Effector CD8-positive, alpha-beta T cell (primary cell): ENCODE data around the gene ZNF560.
"Not testable (repeated sequence)": the region's sequence is repeated elsewhere in the genome, so short reads cannot be mapped to it uniquely, and the experiment has no call there.

Source experiments
- DNase-seq: peaks from one replicate; lab custom pipeline; 2025; lab: John Stamatoyannopoulos, UW
- total RNA-seq, 4 experiments: gene quantifications; one replicate each; lab custom pipeline; 2026; lab: John Stamatoyannopoulos, UW

ZNF560 gene
- total RNA-seq: 0 to 0.09 (median 0) reads per million in 4 experiments

- DNase-seq: no peak
Measured at GRCh38 chr19:9498183-9498902, at the start of gene ZNF560. ZNF560 (minus strand) TSS chr19:9498616; CDS start chr19:9475313, 23,303 bp downstream.

DNA sequence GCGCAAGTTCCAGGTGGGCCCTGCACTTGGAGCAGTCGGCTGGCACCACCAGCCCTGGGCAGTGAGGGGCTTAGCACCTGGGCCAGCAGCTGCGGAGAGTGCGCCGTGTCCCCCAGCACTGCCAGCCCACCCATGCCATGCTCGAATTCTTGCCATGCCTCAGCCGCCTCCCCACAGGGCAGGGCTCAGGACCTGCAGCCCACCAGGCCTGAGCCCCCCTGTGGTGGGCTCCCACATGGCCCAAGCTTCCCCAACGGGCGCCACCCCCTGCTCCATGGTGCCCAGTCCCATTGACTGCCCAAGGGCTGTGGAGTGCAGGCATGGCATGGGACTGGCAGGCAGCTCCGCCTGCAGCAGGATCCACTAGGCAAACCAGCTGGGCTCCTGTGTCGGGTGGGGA is 49.5 kb upstream of the ZNF560 start:
- DNase-seq: no peak

DNA sequence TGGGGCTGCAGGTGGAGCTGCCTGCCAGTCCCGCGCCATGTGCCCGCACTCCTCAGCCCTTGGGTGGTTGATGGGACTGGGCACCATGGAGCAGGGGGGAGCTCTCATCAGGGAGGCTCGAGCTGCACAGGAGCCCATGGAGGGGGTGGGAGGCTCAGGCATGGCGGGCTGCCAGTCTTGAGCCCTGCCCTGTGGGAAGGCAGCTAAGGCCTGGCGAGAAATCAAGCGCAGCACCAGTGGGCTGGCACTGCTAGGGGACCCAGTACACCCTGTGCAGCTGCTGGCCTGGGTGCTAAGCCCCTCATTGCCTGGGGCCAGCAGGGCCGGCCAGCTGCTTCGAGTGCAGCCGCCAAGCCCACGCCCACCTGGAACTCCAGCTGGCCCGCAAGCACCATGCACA is 42.9 kb upstream of the ZNF560 start:
- not testable (repeated sequence) for DNase-seq

DNA sequence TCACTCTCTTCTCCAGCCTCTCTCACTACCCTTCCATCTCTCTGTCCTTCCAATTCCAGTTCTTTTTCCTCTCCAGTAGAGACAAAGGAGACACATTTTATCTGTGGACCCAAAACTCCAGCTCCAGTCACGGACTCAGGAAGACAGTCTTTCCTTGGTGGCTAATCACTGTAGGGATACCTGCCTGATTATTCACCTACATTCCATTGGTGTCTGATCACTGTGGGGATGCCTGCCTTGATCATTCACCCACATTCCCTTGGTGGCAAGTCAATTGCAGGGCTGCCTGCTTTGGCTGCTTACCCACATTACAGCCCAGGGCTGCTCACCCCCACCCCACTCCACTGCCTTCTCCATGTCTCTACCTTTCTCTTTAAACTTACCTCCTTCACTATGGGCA is 41.5 kb upstream of the ZNF560 start:
- not testable (repeated sequence) for DNase-seq

DNA sequence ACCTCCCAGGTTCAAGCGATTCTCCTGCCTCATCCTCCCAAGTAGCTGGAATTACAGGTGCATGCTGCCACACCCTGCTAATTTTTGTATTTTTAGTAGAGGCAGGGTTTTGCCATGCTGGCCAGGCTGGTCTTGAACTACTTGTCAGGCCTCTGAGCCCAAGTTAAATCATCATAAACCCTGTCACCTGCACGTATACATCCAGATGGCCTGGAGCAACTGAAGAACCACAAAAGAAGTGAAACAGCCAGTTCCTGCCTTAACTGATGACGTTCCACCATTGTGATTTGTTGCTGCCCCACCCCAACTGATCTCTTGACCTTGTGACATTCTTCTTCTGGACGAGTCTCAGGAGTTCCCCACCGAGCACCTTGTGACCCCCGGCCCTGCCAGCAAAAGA is 40.8 kb upstream of the ZNF560 start:
- not testable (repeated sequence) for DNase-seq

GRCh38 chr19:9538183-9539058 is 40.0 kb upstream of the ZNF560 start, which contains the start of gene ZNF426:
ZNF426 (minus strand) TSS chr19:9538645; CDS start chr19:9536232, 2,413 bp downstream.
- DNase-seq: peak; percentile 58

DNA sequence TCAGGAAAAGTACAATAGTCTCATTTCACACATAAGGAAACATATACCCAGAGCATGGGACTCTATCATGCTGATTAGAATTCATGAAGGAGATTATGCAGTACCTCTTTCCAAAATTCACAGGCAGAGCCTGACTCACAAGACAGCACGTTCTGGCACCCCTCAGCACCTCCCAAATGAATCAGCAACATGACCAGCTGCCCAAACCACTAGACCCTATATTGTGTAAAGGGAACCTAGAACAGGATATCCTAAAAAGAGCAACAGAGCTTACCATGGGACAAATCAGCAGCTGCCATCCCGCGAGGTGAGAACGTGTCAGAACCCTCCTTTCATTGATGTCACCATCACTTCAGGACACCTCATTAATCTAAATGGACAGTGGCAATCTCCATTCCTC is 37.5 kb upstream of the ZNF560 start:
- DNase-seq: no peak

DNA sequence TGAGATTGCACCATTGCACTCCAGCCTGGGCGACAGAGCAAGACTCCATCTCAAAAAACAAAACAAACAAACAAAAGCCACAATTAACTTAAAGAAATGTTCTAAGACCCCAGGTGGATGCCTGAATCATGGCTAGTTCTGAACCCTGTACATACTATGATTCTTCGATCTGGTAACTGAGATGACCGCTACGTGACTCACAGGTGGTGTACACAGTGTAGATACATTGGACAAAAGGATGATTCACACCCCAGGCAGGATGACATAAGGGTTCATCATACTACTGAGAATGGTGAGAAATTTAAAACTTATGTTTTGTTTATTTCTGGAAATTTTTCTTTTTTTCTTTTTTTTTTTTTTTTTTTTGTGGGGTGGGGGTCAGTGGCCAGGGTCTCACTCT is 33.5 kb upstream of the ZNF560 start:
- DNase-seq: no peak

DNA sequence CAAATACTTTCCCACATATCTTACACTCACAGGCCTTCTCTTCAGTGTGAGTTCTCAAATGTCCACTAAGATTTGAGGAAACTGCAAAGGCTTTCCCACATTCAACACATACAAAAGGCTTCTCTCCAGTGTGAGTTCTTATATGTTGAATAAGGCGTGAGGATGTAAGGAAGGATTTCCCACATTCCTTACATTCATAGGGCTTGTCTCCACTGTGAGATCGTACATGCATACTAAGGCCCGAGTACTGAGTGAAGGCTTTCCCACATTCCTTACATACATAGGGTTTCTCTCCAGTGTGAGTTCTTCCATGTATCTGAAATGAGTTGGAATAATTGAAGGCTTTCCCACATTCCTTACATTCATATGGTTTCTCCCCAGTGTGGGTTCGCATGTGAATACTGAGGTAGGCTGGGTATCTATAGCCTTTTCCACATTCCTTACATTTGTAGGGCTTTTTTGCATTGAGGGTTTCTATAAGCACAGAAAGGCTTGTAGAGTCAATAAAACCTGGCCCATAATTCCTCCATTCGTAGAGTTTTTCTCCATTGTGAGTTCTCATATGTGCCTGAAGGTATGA is 30.4 kb upstream of the ZNF560 start:
- no peak for DNase-seq

DNA sequence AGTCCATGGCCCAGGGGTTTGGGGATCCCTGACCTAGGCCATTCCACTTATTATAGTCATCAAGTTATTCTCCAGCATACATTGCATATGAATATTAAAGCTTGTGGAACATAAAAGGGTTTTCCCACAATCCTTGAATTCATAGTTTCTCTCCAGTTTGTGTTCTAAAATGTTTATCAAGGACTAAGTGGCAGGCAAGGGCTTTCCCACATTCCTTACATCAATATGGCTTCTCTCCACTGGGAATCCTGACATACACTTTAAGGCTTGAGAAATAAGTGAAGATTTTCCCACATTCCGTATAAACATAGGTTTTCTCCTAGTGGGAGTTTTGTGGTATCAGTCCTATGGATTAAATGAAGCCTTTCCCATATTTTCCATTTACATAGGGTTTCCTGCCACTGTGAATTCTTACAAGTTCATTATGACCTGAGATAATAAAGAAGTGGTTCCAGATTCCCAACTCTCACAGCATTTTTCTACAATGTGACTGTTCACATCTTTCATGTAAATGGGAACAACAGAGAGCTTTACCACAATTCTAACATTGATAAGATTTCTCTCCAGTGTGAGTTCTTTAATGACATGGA is 25.6 kb upstream of the ZNF560 start:
- no peak for DNase-seq

DNA sequence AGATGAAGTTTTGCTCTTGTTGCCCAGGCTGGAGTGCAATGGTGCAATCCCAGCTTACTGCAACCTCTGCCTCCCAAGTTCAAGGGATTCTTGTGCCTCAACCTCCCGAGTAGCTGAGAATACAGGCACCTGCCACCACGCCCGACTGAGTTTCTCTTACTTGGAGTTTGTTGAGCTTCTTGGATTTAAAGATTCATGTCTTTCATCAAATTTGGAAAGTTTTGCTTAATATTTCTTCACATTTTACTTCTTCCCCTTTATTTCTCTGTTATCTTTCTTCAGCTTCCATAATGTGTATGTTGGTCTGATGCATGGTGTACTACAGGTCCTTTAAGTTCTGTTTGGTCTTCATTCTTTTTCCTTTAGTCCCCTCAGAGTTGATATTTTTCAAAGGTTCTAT is 8.9 kb upstream of the ZNF560 start:
- DNase-seq: no peak

GRCh38 chr19:9500796-9501195 is 2.4 kb upstream of the ZNF560 start:
- no peak for DNase-seq

DNA sequence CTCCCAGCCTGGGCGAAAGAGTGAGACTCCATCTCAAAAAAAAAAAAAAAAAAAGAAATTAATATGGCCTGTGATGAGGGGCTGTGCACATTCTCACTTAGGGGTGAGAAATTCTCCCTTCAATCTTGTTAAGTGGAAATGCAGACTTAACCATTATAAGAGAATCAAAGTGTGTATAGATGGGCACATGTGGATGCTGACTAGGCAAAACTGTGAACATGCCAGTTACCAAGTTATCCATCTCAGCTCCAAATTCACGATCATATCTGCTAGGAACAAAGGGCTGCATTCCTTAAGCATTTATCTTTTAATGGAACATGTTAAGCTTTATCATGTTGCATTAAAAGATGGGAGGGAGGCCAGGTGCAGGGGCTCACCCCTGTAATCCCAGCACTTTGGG is 4.3 kb downstream of the ZNF560 start:
- no peak for DNase-seq

GRCh38 chr19:9487016-9487415 is 11.4 kb downstream of the ZNF560 start:
- no peak for DNase-seq

DNA sequence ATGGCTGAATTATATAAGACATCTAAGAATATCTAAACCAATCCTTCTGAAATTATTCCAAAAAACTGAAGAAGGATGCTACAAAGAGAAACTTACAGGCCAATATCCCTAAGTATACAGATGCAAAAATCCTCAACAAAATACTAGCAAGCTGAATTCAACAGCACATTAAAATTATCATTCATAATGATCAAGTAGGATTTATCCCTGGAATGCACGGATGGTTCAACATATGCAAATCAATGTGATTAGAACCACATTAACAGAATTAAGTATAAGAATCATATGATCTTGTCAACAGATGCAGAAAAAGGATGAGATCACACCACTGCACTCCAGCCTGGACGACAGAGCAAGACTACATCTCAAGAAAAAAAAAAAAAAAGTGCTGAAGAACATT is 13.3 kb downstream of the ZNF560 start:
- DNase-seq: no peak

- DNase-seq: no peak
Measured at GRCh38 chr19:9474975-9475374, 23.4 kb downstream of the ZNF560 start.

- no peak for DNase-seq
Measured at GRCh38 chr19:9467161-9467560, 31.3 kb downstream of the ZNF560 start.

GRCh38 chr19:9461938-9462337 is 36.5 kb downstream of the ZNF560 start:
- DNase-seq: no peak

- no peak for DNase-seq
Measured at GRCh38 chr19:9456018-9456689, 42.3 kb downstream of the ZNF560 start.

GRCh38 chr19:9453953-9454352 is 44.5 kb downstream of the ZNF560 start:
- DNase-seq: no peak

DNA sequence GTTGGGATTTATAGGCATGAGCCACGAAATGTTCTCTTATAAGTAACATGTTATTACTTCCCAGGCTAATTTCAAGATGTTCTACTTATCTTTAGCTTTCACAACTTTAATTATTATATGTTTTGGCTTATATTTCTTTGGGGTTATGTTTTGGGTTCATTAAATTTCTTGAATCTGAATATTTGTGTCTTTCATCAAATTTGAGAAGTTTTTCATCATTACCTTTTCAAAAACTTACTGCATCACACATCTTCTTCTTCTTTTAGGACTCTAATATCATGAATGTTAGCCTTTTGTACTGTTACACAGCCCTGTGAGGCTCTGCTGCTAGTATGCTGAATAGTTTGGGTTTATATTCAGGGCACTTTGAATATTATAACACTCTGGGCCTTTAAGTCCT is 53.4 kb downstream of the ZNF560 start:
- DNase-seq: no peak

GRCh38 chr19:9436358-9436757 is 62.1 kb downstream of the ZNF560 start:
- DNase-seq: no peak
